Measurements from ENCODE around the gene SERPINE3. TPM values are rescaled to one million over a fixed set of nuclear protein-coding genes. Genes with fewer than 3 reads are reported as not detected.

The SERPINE3 gene
- total RNA-seq (2014; rRNA removed; shearing (Covaris generic)), result not detected in 2 replicates

GRCh38 chr13:51339354-51339753, at the start of gene SERPINE3:
TSS of gene SERPINE3 (plus strand) at chr13:51339691. CDS start at chr13:51341092, 1,401 bp downstream.
- DNase-seq (ENCODE audit: low spot score), result no peak

GRCh38 chr13:51291341-51291740, 48.1 kb upstream of the SERPINE3 start:
- DNase-seq (ENCODE audit: low spot score), result peak; percentile 25

GRCh38 chr13:51292000-51292565, 47.4 kb upstream of the SERPINE3 start:
- no peak for DNase-seq (ENCODE audit: low spot score)

GRCh38 chr13:51297556-51297955, 41.9 kb upstream of the SERPINE3 start:
- DNase-seq (ENCODE audit: low spot score), result no peak

- no peak for DNase-seq (ENCODE audit: low spot score)
Observed at GRCh38 chr13:51298812-51299211, 40.7 kb upstream of the SERPINE3 start.

- DNase-seq (ENCODE audit: low spot score), result no peak
Observed at GRCh38 chr13:51303063-51303552, 36.4 kb upstream of the SERPINE3 start.

GRCh38 chr13:51303882-51304281, 35.6 kb upstream of the SERPINE3 start:
- DNase-seq (ENCODE audit: low spot score), result no peak

GRCh38 chr13:51305271-51305967, 34.1 kb upstream of the SERPINE3 start:
- DNase-seq (ENCODE audit: low spot score), result no peak

GRCh38 chr13:51308781-51309180, 30.7 kb upstream of the SERPINE3 start:
- no peak for DNase-seq (ENCODE audit: low spot score)

- DNase-seq (ENCODE audit: low spot score), result no peak
Observed at GRCh38 chr13:51311231-51311630, 28.3 kb upstream of the SERPINE3 start.

GRCh38 chr13:51311957-51312520, 27.5 kb upstream of the SERPINE3 start:
- no peak for DNase-seq (ENCODE audit: low spot score)

GRCh38 chr13:51313619-51314018, 25.9 kb upstream of the SERPINE3 start:
- DNase-seq (ENCODE audit: low spot score), result no peak

GRCh38 chr13:51317262-51317661, 22.2 kb upstream of the SERPINE3 start:
- DNase-seq (ENCODE audit: low spot score), result no peak

- DNase-seq (ENCODE audit: low spot score), result no peak
Observed at GRCh38 chr13:51318015-51318414, 21.5 kb upstream of the SERPINE3 start.

- no peak for DNase-seq (ENCODE audit: low spot score)
Observed at GRCh38 chr13:51318876-51319275, 20.6 kb upstream of the SERPINE3 start.

GRCh38 chr13:51321836-51322235, 17.7 kb upstream of the SERPINE3 start:
- no peak for DNase-seq (ENCODE audit: low spot score)

- no peak for DNase-seq (ENCODE audit: low spot score)
Observed at GRCh38 chr13:51322826-51323225, 16.7 kb upstream of the SERPINE3 start.

GRCh38 chr13:51323824-51324511, 15.5 kb upstream of the SERPINE3 start:
- no peak for DNase-seq (ENCODE audit: low spot score)

- DNase-seq (ENCODE audit: low spot score), result no peak
Observed at GRCh38 chr13:51324714-51325420, 14.6 kb upstream of the SERPINE3 start.

- DNase-seq (ENCODE audit: low spot score), result no peak
Observed at GRCh38 chr13:51325837-51326236, 13.7 kb upstream of the SERPINE3 start.

- DNase-seq (ENCODE audit: low spot score), result no peak
Observed at GRCh38 chr13:51326777-51327176, 12.7 kb upstream of the SERPINE3 start.

- DNase-seq (ENCODE audit: low spot score), result no peak
Observed at GRCh38 chr13:51327961-51328360, 11.5 kb upstream of the SERPINE3 start.
